NCI-H2196 (cell line): ENCODE results near the gene RAI14.

Experiments
- DNase-seq: peaks from one replicate; lab custom pipeline; 2025; ENCODE audit not compliant: unreplicated experiment; lab: John Stamatoyannopoulos, UW

The RAI14 gene

DNA sequence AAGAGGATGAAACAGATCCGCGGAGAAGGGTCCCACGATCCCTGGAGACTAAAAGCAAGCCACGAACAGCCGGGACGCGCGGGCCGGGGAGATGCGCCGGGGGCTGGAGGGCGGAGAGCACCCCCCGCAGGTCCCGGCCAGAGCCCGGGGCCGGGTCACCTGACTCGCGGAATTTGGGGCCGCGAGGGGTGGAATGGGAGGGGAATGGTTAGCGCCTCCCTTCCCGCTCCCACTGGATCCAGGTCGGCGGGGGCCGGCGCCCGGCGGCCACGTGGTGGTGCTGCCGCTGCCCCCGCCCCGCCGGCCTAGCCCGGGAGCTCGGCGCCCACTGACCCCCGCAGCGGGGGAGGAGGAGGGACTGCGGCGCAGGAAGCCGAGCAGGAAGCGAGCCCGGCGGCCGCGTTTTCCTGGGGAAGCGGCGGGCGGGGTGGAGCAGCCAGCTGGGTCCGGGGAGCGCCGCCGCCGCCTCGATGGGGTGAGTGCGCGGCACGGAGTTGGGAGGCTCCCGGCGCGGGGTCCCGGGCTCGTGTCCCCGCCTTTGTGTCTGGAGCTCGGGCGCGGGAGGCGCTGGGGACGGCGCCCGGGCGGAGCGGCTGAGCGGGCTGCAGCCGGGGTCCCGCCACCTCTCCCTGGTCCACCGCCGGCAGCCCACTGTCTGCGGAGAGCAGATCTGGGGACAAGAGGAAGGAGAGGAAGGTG lies at the start of gene RAI14:
Gene RAI14 (plus strand): TSS at position 328 of the 699 bp plus-strand sequence. CDS start 30,592 bp downstream, outside the sequence.
- DNase-seq, result peak; percentile 84

DNA sequence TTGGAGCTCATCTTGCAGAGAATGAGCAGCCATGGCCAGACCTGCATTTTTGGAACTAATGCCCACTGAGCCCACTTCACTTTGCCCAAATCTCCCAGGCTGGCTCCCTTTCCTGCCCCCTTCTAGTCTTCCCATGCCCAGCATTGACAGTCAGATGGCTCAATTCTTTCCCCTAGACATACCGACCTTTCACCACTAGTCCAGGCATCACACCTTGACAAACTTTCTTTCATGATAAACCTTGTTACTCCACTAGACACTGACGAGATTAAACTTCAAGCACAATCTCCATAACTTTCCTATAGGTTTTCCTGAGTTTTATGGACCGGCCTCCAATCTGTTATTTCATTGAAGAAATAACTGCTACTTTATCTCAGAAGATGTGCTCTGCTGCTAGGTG lies 47.8 kb upstream of the RAI14 start:
- no peak for DNase-seq

DNA sequence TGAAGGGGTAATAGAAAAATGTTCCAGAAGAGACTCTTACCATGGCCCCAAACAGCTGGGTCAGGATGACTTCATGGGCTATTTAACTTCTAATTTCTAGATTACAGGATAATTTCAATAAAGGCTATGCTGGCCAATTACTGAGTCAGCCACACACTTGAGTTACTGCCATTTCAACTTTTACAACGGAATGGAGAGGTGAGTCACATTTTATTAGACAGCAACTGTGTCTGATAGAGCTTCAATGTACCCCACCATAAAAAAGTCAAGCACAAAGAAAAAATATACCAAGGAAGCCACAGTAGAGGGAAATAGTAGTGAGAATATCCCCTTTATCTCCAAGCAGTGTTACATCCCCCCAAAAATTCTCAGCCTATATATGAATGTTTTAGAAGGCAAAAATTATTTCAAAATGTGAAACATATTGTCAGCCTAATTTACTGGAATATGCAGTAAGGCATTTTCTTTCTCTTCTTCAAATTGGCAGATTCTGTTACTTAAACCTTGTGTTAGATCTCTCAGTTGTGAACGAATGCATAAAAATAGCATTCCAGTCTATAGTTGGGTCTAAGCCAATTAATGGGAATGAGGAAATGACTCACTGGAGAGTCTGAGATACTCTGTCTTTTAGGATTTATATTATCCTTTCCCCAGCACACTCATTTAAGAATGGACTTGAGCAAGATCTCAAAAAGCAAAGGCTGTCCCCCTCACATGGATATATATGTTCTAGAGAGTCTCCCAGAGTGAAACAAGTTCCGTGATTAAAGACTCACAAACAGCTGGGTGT lies 47.1 kb upstream of the RAI14 start:
- DNase-seq, result peak; percentile 37

DNA sequence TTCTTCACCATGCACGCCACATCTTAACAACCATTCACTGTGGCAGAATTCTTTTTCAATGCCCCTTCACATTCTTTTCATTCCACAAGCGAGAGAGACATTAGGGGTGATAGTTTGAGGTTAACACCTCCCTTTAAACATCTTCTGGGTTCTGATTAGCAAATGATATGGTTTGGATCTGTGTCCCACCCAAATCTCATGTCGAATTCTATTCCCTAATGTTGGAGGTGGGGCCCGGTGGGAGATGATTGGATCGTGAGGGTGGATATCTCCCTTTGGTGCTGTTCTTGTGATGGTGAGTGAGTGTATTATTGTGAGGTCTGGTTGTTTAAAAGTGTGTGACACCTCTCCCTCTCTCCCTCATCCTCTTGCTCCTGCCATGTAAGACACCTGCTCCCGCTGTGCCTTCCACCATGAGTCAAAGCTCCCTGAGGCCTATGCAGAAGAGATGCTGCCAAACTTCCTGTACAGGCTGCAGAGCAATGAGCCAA lies 46.1 kb upstream of the RAI14 start:
- DNase-seq, result no peak

DNA sequence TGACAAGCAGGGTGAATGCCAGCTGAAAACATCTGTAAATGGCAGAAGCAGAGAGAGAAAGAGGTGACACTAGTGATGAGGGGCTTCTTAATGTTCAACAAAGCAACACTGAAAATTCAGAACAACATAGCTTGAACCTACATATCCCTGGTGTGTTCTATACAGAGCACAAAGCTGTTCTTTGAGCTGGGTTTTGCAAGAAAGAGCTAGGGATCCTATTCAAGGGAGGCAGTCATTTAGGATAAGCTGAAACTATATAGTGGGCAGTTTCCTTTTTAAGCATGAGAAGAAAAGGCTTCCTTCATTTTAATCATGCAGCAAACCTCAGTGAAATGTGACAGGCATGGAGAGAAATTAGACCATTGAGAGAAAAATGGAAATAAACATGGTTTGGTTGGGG lies 45.6 kb upstream of the RAI14 start:
- DNase-seq, result no peak

DNA sequence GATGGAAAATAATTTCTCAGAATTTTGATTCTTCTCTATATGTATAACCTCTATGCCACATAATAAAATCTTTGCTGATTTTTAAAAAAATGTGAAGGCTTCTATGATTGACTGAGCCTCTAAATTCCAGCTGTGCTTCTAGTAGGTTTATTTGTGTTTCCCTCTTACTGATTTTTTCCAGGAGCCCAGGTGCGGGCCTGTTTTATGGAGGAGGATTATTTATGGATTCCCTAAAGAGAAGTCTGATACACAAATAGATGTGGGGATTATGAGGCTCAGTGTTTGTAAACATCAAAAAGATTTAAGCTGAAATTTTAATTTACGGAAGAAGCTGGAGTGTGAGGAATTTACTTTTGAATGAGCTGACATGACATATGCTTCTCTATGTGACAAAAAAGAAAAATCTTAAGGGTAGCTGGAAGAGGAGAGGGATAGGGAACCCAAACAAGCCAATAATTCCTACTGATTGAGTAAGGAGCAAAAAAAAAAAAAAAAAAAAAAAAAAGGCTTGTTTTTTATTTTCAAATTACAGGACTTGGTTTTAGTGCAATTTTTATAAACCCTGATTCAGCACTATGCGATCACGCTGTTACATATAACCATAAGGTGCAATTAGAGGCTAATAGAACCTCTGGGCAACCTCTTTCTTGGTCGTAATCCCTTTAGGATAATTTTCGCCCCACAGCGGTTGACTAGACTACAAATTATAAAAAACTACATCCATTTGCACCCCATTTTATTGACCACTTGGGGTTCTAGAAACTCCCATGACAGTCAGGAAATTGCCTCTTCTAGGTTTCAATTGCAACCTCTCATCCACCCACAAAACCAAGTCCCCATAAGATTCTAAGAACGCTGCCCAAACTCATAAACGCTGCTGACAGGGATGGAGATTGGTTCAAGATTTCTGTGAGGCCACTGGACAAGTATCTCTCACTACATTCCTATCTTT lies 44.4 kb upstream of the RAI14 start:
- DNase-seq, result no peak

DNA sequence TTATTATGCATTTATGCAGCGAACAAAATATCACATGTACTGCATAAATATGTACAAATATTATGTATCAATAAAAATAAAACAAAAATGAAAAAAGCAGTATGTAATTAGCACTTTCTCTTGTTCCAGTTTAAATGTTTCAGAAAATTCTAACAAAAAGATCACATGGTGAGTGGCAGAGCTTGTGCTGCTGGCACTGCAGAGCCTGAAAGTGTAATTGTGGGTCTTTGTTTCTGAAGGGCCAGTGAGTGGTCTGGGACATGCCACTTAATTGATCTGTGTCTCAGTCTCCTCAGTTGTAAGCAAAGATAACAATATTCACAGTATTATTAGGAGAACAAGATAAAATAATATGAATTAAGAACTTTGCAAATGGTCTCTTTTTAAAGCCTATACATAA lies 39.5 kb upstream of the RAI14 start:
- DNase-seq, result no peak

DNA sequence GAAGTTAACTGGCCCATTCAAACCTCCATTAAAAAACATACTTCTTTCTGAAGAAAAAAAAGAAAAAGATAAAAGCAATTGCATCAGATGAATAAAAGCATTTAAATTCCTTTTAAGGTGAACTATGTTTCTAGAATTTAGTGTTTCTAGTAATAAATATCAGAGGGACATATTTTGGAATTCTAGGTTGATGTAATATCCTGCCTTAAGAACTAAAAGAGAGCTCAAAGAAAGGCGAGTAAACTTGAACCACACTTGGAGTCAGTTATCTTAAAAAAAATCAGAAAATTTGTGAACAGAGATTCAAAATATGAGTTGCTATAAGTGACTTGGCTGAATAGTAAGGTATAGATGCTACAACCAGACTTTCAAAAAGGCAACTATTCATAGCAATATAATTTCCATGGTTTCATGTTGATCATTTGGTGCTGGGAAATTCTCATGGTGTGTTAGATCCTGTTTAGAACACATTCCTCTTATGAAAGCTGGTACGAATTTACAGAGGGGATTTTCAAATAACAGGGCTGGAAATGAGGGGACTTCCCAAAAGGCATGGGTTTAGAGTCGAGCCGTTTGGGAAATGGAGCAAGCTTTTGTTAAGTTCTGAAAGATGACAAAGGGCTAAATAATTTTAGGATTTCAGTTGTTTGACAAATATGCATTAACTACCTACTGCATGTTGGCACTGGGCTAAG lies 37.6 kb upstream of the RAI14 start:
- no peak for DNase-seq

DNA sequence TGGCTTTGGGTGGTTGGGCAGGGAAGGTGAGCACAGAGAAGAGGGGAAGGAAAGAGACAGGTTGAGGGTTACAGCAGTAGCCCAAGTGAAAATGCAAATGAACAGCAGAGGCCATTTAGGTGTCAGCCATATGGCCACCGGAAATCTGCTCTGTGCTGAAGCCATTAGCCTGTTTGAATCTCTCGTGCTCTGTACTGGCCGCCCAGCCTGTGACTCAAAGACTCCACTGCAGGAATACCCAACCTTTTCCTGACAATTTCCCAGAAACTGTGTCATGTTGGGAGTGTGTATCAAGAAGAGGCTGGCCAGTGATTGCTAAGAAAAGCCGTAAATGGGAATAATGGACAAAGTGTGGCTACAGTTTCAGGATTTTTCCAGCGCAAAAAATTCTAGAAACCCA lies 35.9 kb upstream of the RAI14 start:
- no peak for DNase-seq

DNA sequence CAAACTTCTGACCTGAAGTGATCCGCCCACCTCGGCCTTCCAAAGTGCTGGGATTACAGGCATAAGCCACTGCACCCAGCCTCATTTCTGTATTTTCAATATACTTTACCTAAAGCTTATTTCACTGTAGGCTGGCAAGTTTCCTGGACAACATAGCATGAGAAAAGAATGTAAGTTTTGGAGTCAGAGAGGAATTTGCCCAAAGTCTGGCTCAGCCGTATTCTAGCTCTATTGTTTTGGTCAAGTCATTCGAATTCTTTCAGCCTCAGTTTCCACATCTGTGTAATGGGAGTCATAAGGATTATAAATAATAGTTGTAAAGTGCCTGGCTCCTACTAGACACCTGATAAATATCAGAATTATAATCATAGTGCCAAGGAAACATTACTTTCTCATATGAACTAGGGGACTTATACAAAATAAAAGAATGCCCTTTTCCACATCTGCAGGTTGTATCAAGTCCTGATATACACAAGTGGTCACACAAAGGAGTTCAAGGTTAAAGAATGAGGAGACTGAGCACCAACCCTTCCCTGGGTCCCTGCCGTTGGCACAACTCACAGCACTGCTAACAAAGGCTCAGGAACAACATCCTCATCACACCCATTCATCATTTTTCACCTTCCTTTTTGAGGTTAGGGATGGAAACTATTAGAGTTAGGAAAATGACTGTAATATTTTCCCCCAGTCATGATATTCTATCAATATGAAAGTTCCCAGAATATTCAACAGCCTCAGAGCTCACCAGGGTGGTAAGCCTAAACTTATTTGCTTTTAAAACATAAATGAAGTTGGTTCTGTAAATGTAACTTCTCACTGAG lies 34.6 kb upstream of the RAI14 start:
- DNase-seq, result no peak

DNA sequence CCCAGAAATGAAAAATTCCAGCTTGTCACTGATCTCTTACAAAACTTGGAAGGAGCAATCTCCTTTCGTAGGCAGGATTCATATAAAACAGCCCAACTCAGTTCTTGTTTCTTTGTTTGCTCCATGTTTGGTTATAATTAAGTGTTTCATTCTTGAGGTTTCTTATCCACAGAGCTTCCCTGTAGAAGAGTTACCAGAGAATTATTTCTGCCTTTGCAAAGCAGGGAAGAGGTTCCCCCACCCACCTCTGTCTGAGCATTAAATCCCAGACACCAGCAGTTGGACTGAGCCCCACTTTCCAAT lies 34.1 kb upstream of the RAI14 start:
- no peak for DNase-seq

DNA sequence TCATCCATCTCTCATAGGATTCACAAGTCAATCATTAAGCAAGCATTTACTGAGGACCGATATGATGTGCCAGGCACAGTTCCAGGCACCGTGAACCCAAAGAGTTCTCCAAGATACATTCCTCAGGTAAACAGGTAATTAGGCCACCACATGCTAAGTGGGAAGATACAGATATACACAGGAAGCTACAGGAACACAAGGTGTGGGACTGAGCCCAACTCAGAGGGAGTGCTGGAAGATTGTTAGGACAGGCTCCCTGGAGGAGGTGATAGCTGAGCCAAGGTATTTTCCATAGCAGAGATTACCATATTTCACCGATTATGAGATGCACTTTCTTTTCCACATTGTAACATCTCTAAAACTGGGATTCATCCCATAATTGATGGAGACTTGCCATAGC lies 31.4 kb upstream of the RAI14 start:
- no peak for DNase-seq

DNA sequence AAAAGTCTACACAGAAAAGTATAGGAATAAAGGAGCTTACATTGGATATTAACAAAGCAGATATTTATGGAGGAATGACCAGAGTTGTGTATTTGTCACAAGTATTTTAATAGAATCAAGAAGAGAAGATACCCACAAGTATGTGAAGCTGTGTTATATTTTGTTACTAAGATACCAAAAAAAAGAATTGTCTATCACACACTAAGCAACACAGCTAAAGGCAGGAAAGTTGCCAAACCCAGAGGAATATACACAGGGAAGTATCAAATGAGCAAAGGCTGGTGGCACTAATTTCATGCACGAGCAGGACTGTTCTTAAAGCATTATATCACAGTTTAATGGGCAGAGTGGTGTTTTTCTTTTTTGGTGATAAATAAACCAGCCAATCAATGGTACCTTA lies 30.9 kb upstream of the RAI14 start:
- DNase-seq, result no peak

DNA sequence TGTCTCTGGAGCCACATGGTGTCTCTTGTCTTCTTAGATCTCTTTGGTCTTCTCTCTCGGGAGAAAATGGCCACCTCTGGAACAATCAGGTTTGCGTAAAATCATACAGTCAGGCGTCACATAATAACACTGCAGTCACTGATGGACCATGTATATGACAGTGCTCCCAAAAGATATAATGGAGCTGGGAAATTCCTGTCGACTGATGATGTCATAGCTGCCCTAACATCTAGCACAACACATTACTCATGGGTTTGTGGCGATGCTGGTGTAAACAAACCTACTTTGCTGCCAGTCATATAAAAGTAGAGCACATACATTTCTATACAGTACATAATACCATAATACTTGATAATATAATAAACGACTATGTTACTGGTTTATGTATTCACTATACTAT lies 30.1 kb upstream of the RAI14 start:
- no peak for DNase-seq

DNA sequence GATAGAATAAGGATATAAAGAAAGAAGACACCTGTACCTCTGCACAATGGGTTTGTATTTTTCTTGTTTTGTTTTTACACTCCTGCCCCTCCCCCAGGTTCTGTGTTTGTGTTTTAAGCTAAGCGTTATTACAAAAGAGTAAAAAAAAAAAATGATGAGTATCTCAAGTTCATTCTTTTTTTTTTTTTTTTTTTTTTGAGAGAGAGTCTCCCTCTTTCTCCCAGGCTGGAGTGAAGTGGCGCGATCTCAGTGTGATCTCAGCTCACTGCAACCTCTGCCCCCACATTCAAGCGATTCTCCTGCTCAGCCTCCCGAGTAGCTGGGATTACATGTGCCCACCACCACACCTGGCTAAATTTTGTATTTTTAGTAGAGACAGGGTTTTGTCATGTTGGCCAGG lies 29.4 kb upstream of the RAI14 start:
- DNase-seq, result no peak

DNA sequence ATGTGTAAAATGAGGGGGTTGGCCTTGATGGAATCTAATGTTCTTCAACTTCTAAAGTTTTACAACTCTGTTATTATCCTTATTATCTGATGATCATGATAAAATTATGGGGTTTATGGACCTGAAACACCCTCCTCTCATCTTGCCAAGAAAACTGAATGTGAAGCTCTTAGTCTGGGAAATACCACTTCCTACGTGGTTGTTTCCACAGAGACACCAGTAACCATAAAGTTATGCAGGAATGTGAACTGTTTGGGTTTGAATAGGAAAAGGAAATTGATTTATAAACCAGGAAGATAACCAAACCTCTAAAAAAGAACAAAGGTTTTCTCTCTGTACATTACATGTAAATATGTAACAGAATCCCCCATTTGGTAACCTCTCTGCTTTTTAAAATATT lies 28.3 kb upstream of the RAI14 start:
- no peak for DNase-seq

DNA sequence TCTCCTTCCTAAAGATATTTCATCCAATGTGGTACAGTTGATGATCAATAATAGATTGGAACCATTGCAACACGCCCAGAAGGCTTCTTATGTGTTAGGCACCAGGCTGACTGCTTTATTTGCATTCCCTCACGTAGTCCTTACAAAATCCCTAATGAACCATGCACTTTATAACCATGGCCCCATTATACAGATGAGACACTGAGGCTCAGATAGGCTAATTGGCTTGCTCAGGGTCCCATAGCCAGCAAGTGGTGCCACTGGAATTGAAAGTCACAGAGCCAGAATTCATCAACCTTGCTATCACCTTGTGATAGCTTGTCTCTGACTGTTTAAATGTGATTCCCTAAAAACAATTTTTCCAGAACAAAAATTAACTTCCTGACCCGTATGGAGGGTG lies 27.8 kb upstream of the RAI14 start:
- no peak for DNase-seq

DNA sequence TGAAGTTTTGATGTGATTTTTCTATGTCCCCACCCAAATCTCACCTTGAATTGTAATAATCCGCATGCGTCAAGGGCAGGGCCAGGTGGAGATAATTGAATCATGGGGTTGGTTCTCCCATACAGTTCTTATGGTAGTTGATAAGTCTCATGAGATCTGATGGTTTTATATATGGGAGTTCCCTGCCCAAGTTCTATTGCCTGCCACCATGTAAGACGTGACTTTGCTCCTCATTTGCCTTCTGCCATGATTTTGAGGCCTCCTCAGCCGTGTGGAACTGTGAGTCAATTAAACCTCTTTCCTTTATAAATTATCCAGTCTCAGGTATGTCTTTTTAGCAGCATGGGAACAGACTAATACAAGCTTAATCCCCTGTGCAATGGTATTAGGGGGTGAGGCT lies 25.5 kb upstream of the RAI14 start:
- DNase-seq, result no peak

DNA sequence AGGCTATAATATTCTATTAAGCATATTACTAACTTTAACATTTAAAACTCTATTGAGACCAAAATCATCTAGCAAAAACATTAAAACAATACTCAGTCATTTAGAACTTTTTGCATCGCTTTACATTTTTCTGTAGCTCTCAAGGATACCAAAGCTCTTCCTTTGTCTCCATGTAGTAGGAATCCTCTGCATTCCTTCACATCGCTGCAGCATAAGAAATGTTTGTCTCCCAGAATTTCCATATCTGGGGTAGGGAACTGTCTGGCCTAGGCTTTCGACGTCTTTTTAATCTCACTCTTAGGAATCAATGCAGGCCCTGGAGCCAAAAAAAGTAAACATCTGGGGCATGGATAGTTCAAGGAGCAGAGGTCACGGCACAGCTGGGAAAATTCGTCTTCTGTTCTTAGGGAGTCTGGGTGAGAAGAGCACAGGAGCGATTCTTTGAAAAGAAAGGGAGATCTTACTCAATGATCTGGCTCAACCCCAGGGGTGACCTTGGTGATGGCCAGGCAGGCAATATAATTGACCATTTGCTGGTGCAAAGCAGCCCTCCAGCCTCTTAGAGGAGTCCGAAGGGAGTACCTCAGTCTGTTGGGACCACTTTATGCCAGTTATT lies 23.2 kb upstream of the RAI14 start:
- DNase-seq, result no peak
